ENCODE measurements around the gene TMOD1. TPM values are rescaled to one million over a fixed set of nuclear protein-coding genes. Genes with fewer than 3 reads are reported as not detected.
"Not testable (repeated sequence)": the region's sequence is repeated elsewhere in the genome, so short reads cannot be mapped to it uniquely, and the experiment has no call there.

TMOD1 gene
- total RNA-seq, 1 donor from 2014 or later, result 0.98 TPM

DNA sequence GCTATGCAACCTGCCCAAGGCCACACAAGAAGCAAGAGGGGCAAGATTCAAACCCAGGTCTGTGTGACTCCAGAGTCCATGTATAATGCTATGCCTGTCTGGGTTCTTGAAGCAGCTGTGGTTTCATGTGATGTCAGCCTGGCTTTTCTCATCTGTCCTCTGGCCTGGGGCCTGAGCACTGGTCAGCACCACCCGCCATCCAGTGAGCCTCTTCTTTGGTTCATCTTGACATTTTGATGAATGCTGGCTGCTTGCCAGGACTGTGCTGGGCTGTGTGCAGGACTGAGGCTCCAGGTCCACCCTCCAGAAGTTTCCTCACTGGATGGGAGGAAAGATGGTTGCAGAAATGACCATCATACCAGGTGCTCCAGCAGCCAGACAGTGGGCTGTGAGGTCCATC is 70.2 kb downstream of the TMOD1 start:
- no peak overlapping the region for H3K4me3 ChIP-seq (ENCODE audit: low read depth, low read length)
- no peak for DNase-seq (ENCODE audit: low read depth)
- TF ChIP-seq CTCF (conservative IDR thresholded peaks at IDR 0.05; ENCODE audit: low read depth, low read length), result no peak

- DNase-seq (ENCODE audit: low read depth), result no peak
- no peak for TF ChIP-seq CTCF (conservative IDR thresholded peaks at IDR 0.05; ENCODE audit: low read depth, low read length)
These were observed 70.9 kb downstream of the TMOD1 start for GRCh38 chr9:97572196-97572891.

GRCh38 chr9:97572892-97573365 is 71.5 kb downstream of the TMOD1 start:
- DNase-seq (ENCODE audit: low read depth), result no peak
- H3K4me3 ChIP-seq (ENCODE audit: low read depth, low read length), result no peak overlapping the region
- TF ChIP-seq CTCF (conservative IDR thresholded peaks at IDR 0.05; ENCODE audit: low read depth, low read length), result no peak

More at GRCh38 chr9:97572196-97572891, 70.9 kb downstream of the TMOD1 start:
- no peak overlapping the region for H3K4me3 ChIP-seq (ENCODE audit: low read depth, low read length)

DNA sequence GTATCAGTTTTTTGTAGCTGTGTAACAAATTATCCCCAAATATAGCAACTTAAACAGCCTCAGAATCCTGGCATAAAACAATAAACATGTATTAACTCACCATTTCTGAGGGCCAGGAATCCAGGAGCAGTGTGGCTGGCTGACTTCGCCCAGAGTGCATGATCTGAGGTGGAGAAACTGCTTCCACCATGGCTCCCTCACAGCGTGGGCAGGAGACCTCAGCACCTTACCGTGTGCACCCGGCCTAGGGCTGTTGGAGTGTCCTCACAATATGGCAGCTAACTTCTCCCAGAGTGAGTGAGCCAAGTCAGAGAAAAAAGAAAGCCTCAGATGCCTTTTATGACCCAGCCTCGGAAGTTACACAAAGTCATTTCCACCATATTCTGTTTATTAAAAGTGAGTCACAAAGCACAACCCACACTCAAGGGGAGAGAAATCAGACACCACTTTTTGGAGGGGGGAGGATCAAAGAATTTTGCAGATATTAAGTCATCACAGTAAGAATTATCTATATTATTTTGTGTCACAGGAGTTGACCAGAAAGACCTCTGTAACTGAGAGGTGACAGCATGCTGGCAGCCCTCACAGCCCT is 72.1 kb downstream of the TMOD1 start:
- no peak for DNase-seq (ENCODE audit: low read depth)
- TF ChIP-seq CTCF (conservative IDR thresholded peaks at IDR 0.05; ENCODE audit: low read depth, low read length), result no peak
- no peak overlapping the region for H3K4me3 ChIP-seq (ENCODE audit: low read depth, low read length)

- not testable (repeated sequence) for DNase-seq (ENCODE audit: low read depth); H3K4me3 ChIP-seq (ENCODE audit: low read depth, low read length)
These were observed 72.7 kb downstream of the TMOD1 start for GRCh38 chr9:97574101-97574571.

DNA sequence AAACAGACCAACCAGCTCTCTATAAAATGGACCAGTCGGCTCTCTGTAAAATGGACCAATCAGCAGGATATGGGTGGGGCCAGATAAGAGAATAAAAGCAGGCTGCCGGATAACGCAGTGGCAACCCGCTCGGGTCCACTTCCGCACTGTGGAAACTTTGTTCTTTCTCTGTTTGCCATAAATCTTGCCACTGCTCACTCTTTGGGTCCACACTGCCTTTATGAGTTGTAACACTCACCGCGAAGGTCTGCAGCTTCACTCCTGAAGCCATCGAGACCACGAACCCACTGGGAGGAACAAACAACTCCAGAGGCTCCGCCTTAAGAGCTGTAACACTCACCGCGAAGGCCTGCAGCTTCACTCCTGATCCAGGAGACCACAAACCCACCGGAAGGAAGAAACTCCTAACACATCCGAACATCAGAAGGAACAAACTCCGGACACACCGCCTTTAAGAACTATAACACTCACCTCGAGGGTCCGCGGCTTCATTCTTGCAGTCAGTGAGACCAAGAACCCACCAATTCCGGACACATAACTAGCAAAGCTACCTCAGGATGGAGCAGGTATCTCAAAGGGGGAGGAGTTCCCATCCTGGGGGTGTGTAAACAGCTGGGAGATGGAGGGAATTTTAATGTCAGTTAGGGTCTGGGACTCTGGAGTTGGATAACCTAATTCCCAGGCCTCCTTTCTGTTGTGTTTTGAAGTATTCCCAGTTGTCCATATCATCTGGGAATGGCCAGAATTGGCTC is 73.6 kb downstream of the TMOD1 start:
- H3K4me3 ChIP-seq (ENCODE audit: low read depth, low read length); DNase-seq (ENCODE audit: low read depth): not testable (repeated sequence)

DNA sequence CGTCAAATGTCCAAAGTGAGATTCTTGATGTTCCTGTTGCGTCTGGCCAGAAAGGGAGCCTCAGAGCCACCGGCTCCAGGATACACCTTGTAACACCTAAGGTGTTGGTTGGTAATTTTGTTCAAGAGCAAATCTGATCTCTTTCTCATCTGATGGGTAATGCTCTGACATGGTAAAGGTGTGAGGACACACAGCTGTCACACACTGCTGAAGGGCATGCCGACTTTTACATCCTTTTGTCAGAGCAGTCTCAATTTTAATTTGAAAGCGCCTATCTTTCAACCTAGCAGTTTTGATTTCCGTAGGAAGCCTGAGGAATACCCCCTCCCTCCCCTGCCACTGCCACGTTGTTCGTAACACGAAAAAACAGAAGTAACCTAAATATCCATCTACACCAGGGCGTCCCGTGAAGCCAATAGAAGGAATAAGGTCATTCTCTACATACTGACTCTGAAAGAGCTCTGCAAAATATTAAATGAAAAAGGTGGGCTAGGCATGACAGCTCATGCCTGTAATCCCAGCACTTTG is 74.3 kb downstream of the TMOD1 start:
- DNase-seq (ENCODE audit: low read depth), result no peak
- H3K4me3 ChIP-seq (ENCODE audit: low read depth, low read length), result no peak overlapping the region
- TF ChIP-seq CTCF (conservative IDR thresholded peaks at IDR 0.05; ENCODE audit: low read depth, low read length), result no peak

Measured in epithelial cell of proximal tubule (primary cell).